Neural cell (in vitro differentiated cells): ENCODE measurements around the gene DNMBP.

Source experiments
- EP300 ChIP-seq: fragments of 450-650 bp; conservative IDR thresholded peaks from 2 replicates; pipeline ENCODE4 v1.6.1; 2014; ENCODE audit warnings: antibody characterized with exemption, mild to moderate bottlenecking, moderate library complexity; ENCODE audit not compliant: poor library complexity, severe bottlenecking
- EZH2 ChIP-seq: fragments of 200-600, 300-800 bp; shearing (Covaris generic), sonication (generic); IDR thresholded peaks from 2 replicates; pipeline ENCODE4 v1.6.1; 2014; ENCODE audit warnings: antibody characterized with exemption, low read length, borderline replicate concordance, mild to moderate bottlenecking; ENCODE audit not compliant: insufficient read depth, poor library complexity, severe bottlenecking
- MXI1 ChIP-seq: fragments of 450-650 bp; conservative IDR thresholded peaks from 2 replicates; pipeline ENCODE4 v1.6.1; 2014; ENCODE audit warnings: antibody characterized with exemption, mild to moderate bottlenecking; ENCODE audit not compliant: poor library complexity, severe bottlenecking
- POLR2AphosphoS5 ChIP-seq: IDR thresholded peaks from 2 replicates; pipeline ENCODE4 v1.6.1; 2012
- RAD21 ChIP-seq: fragments of 450-650 bp; conservative IDR thresholded peaks from 2 replicates; pipeline ENCODE4 v1.6.1; 2014; ENCODE audit warnings: antibody characterized with exemption, mild to moderate bottlenecking, moderate library complexity
- REST ChIP-seq: IDR thresholded peaks from 2 replicates; pipeline ENCODE4 v1.6.1; 2012; ENCODE audit warnings: borderline replicate concordance
- SMC3 ChIP-seq: fragments of 450-650 bp; conservative IDR thresholded peaks from 2 replicates; pipeline ENCODE4 v1.6.1; 2014; ENCODE audit warnings: antibody characterized with exemption, mild to moderate bottlenecking, moderate library complexity; ENCODE audit not compliant: poor library complexity
- TAF1 ChIP-seq: IDR thresholded peaks from 2 replicates; pipeline ENCODE4 v1.6.1; 2012; ENCODE audit warnings: low read depth
- TF ChIP-seq, protein P1 (sequence below): fragments of 450-650 bp; IDR thresholded peaks from 2 replicates; pipeline ENCODE4 v1.5.1; 2014; ENCODE audit warnings: antibody characterized with exemption, mild to moderate bottlenecking, moderate library complexity; ENCODE audit not compliant: poor library complexity, severe bottlenecking

- TF ChIP-seq, protein P1, sequence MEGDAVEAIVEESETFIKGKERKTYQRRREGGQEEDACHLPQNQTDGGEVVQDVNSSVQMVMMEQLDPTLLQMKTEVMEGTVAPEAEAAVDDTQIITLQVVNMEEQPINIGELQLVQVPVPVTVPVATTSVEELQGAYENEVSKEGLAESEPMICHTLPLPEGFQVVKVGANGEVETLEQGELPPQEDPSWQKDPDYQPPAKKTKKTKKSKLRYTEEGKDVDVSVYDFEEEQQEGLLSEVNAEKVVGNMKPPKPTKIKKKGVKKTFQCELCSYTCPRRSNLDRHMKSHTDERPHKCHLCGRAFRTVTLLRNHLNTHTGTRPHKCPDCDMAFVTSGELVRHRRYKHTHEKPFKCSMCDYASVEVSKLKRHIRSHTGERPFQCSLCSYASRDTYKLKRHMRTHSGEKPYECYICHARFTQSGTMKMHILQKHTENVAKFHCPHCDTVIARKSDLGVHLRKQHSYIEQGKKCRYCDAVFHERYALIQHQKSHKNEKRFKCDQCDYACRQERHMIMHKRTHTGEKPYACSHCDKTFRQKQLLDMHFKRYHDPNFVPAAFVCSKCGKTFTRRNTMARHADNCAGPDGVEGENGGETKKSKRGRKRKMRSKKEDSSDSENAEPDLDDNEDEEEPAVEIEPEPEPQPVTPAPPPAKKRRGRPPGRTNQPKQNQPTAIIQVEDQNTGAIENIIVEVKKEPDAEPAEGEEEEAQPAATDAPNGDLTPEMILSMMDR, result no peak
- TF ChIP-seq POLR2AphosphoS5 (no peak), SMC3 (no peak), EP300 (no peak), MXI1 (no peak), EZH2 (no peak), RAD21 (no peak), TAF1 (no peak), REST (no peak)
Measured at GRCh38 chr10:99965700-99966099, 44.0 kb downstream of the DNMBP start.
